Fibroblast of gingiva (primary cell): ENCODE measurements around the gene PRDM16.

Source experiments
- DNase-seq: peaks from one replicate; pipeline ENCODE4 v3.0.0-alpha.2; 2011; ENCODE audit warnings: low read depth

The PRDM16 gene

GRCh38 chr1:3032371-3033039 is 36.5 kb upstream of the PRDM16 start:
- no peak for DNase-seq

GRCh38 chr1:3033040-3033789 is 35.8 kb upstream of the PRDM16 start:
- DNase-seq, result no peak

GRCh38 chr1:3033790-3034090 is 35.3 kb upstream of the PRDM16 start:
- no peak for DNase-seq

GRCh38 chr1:3034162-3034561 is 34.8 kb upstream of the PRDM16 start:
- no peak for DNase-seq

GRCh38 chr1:3034728-3035562 is 34.1 kb upstream of the PRDM16 start:
- no peak for DNase-seq

GRCh38 chr1:3035563-3036446 is 33.2 kb upstream of the PRDM16 start:
- DNase-seq, result no peak

GRCh38 chr1:3036447-3037280 is 32.3 kb upstream of the PRDM16 start:
- DNase-seq, result no peak

GRCh38 chr1:3037281-3038040 is 31.5 kb upstream of the PRDM16 start:
- DNase-seq, result no peak

- no peak for DNase-seq
These were observed 30.9 kb upstream of the PRDM16 start for GRCh38 chr1:3038113-3038551.

GRCh38 chr1:3038571-3039181 is 30.3 kb upstream of the PRDM16 start:
- no peak for DNase-seq

- no peak for DNase-seq
These were observed 29.0 kb upstream of the PRDM16 start for GRCh38 chr1:3040004-3040403.

GRCh38 chr1:3042481-3042880 is 26.5 kb upstream of the PRDM16 start:
- DNase-seq, result no peak

GRCh38 chr1:3049164-3049563 is 19.8 kb upstream of the PRDM16 start:
- DNase-seq, result no peak

GRCh38 chr1:3049905-3050304 is 19.1 kb upstream of the PRDM16 start:
- no peak for DNase-seq

GRCh38 chr1:3050603-3051002 is 18.4 kb upstream of the PRDM16 start:
- DNase-seq, result no peak

GRCh38 chr1:3051270-3052268 is 17.4 kb upstream of the PRDM16 start:
- DNase-seq, result no peak

GRCh38 chr1:3052501-3052900 is 16.5 kb upstream of the PRDM16 start:
- DNase-seq, result no peak

GRCh38 chr1:3053366-3053980 is 15.5 kb upstream of the PRDM16 start:
- no peak for DNase-seq
